Measurements from ENCODE around the gene ENOSF1.
A peak's percentile ranks its signal among the peaks of the same experiment; 100 is the strongest.

Gene ENOSF1

GRCh38 chr18:692824-693223, 19.6 kb downstream of the ENOSF1 start:
- H2AFZ ChIP-seq (ENCODE audit: low read depth, low read length): peak overlapping the region; percentile 53; the same call in 1 of the 2 replicates
- H3K9me3 ChIP-seq (ENCODE audit: insufficient read depth, low read length, severe bottlenecking): no peaks in the 10 kb centered on the region
- peak overlapping the region; percentile 27; the same call in 1 of the 2 replicates for H3K9ac ChIP-seq (ENCODE audit: low read depth, low read length)
- no peaks in the 10 kb centered on the region for H3K36me3 ChIP-seq (ENCODE audit: insufficient read depth, low read length)
- H3K4me3 ChIP-seq (ENCODE audit: low read depth in 1 of 2, low read length in 2 of 2): no peak overlapping the region
- ATAC-seq (ENCODE audit: insufficient read depth, low read depth) (peak; percentile 88), DNase-seq (peak; percentile 70)
- TF ChIP-seq EZH2 (IDR thresholded peaks at IDR 0.05; ENCODE audit: borderline replicate concordance, low read depth, low read length, severe bottlenecking): no peak
- TF ChIP-seq CTCF (IDR thresholded peaks at IDR 0.05; ENCODE audit: borderline replicate concordance, extremely low read depth, low read length, poor library complexity, severe bottlenecking): no peak
- no peaks in the 10 kb centered on the region for H3K79me2 ChIP-seq (ENCODE audit: insufficient read depth, low read length)
- no peaks in the 10 kb centered on the region for H3K27me3 ChIP-seq (ENCODE audit: insufficient read depth, low read length, poor library complexity)
- H4K20me1 ChIP-seq (ENCODE audit: insufficient read depth, low read length): no peaks in the 10 kb centered on the region
- H3K4me2 ChIP-seq (ENCODE audit: insufficient read depth, low read length): peak overlapping the region; percentile 14; the same call in 1 of the 2 replicates
- H3K27ac ChIP-seq (ENCODE audit: low read length): peak overlapping the region; percentile 78
- peaks cover 27% of the 10 kb centered on the region for H3K4me1 ChIP-seq (ENCODE audit: insufficient read depth, low read length)

GRCh38 chr18:688323-688722, 24.1 kb downstream of the ENOSF1 start:
- no peaks in the 10 kb centered on the region for H3K36me3 ChIP-seq (ENCODE audit: insufficient read depth, low read length)

GRCh38 chr18:686339-687111, 25.9 kb downstream of the ENOSF1 start:
- H3K4me2 ChIP-seq (ENCODE audit: insufficient read depth, low read length): no peak overlapping the region
- no peak overlapping the region for H3K4me3 ChIP-seq (ENCODE audit: low read depth in 1 of 2, low read length in 2 of 2)
- TF ChIP-seq CTCF (IDR thresholded peaks at IDR 0.05; ENCODE audit: borderline replicate concordance, extremely low read depth, low read length, poor library complexity, severe bottlenecking): peak; percentile 34
- TF ChIP-seq EZH2 (IDR thresholded peaks at IDR 0.05; ENCODE audit: borderline replicate concordance, low read depth, low read length, severe bottlenecking): no peak
- ATAC-seq (ENCODE audit: insufficient read depth, low read depth): peak; percentile 10; the same call in 2 of the 3 replicates
- no peaks in the 10 kb centered on the region for H4K20me1 ChIP-seq (ENCODE audit: insufficient read depth, low read length)
- H3K27me3 ChIP-seq (ENCODE audit: insufficient read depth, low read length, poor library complexity): no peaks in the 10 kb centered on the region
- H3K36me3 ChIP-seq (ENCODE audit: insufficient read depth, low read length): no peaks in the 10 kb centered on the region
- no peaks in the 10 kb centered on the region for H3K9me3 ChIP-seq (ENCODE audit: insufficient read depth, low read length, severe bottlenecking)
- DNase-seq: peak; percentile 48
- peaks cover 23% of the 10 kb centered on the region for H3K4me1 ChIP-seq (ENCODE audit: insufficient read depth, low read length)
- H3K79me2 ChIP-seq (ENCODE audit: insufficient read depth, low read length): no peaks in the 10 kb centered on the region
- no peak overlapping the region for H3K9ac ChIP-seq (ENCODE audit: low read depth, low read length)
- H2AFZ ChIP-seq (ENCODE audit: low read depth, low read length): no peak overlapping the region
- 0 out of 2 replicates have a peak overlapping the region, but pooled peaks have one; percentile 14 for H3K27ac ChIP-seq (ENCODE audit: low read length)

More at GRCh38 chr18:688323-688722, 24.1 kb downstream of the ENOSF1 start:
- no peaks in the 10 kb centered on the region for H3K79me2 ChIP-seq (ENCODE audit: insufficient read depth, low read length)
- no peak overlapping the region for H3K9ac ChIP-seq (ENCODE audit: low read depth, low read length)
- no peak overlapping the region for H3K4me3 ChIP-seq (ENCODE audit: low read depth in 1 of 2, low read length in 2 of 2)
- DNase-seq: no peak
- ATAC-seq (ENCODE audit: insufficient read depth, low read depth): no peak
- TF ChIP-seq EZH2 (IDR thresholded peaks at IDR 0.05; ENCODE audit: borderline replicate concordance, low read depth, low read length, severe bottlenecking): no peak
- TF ChIP-seq CTCF (IDR thresholded peaks at IDR 0.05; ENCODE audit: borderline replicate concordance, extremely low read depth, low read length, poor library complexity, severe bottlenecking): no peak
- no peaks in the 10 kb centered on the region for H3K9me3 ChIP-seq (ENCODE audit: insufficient read depth, low read length, severe bottlenecking)
- H4K20me1 ChIP-seq (ENCODE audit: insufficient read depth, low read length): no peaks in the 10 kb centered on the region
- H3K27ac ChIP-seq (ENCODE audit: low read length): no peak overlapping the region
- H2AFZ ChIP-seq (ENCODE audit: low read depth, low read length): no peak overlapping the region
- no peaks in the 10 kb centered on the region for H3K27me3 ChIP-seq (ENCODE audit: insufficient read depth, low read length, poor library complexity)
- H3K4me1 ChIP-seq (ENCODE audit: insufficient read depth, low read length): peaks cover 23% of the 10 kb centered on the region
- no peak overlapping the region for H3K4me2 ChIP-seq (ENCODE audit: insufficient read depth, low read length)
